GM12801 (cell line): ENCODE results near the gene TP63.

Experiments
- CTCF ChIP-seq: IDR thresholded peaks from one replicate; pipeline ENCODE4 v1.5.1; 2011; ENCODE audit warnings: control low read depth; ENCODE audit not compliant: insufficient read length; ENCODE audit errors: extremely low read depth

TP63 gene

GRCh38 chr3:189687475-189687874, 56.3 kb downstream of the TP63 start:
- TF ChIP-seq CTCF, result no peak

DNA sequence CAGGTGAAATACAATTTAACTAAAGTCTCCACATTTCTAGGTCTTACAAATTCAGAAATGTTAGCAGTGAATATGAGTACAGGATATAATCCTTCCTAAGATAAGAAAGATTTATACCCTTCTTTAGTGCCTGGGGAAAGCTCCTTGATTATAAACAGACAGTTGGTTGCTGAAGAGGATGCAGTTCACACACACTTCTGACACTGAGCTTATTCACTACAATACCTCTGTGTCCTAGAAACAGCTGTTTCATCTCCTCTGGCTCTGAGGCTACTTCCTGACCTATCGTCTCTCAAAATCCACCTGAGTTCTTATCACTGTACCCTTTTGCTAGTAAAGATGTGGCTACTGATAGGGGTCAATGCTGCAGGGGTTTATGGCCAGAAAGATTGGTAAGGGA, 57.1 kb downstream of the TP63 start:
- TF ChIP-seq CTCF, result no peak

DNA sequence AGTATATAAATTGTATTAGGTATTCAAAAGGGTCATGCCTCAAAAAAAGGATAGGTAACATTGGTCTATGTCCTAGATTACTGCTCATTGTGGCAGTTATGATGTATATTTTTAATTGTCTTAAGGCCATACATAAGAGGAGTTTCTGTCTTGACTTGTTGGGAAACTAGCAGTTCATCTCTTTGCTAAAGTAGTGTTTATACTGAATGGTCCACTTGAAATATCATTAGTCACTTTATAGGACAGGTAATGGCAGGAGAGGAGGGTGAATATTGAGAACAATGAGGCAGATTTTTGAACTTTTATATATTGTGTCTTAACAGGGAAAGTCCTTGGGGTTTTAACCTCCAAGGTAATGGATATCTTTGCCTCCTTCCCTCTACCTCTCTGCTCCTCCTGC, 58.4 kb downstream of the TP63 start:
- no peak for TF ChIP-seq CTCF

DNA sequence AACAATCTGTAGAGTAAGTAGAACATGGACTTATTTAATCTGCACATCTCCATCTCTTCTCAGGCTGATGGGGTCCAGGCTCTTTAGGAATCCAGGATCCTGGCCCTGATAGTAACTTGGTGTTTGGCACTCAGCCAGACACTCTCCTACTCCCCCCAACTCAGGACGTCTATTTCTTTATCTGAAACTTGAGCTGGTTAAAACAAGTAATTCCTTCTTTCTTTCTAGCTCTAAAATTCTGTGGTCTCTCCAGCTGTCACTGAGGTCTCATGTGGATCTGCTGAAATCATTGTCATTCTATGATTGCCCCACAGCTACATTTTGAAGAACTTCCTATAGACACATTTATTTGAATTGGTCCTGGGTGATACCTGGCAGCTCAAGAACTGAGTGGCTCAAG, 59.0 kb downstream of the TP63 start:
- TF ChIP-seq CTCF, result no peak

GRCh38 chr3:189690672-189691071, 59.5 kb downstream of the TP63 start:
- TF ChIP-seq CTCF, result no peak

- no peak for TF ChIP-seq CTCF
Observed at GRCh38 chr3:189695400-189695799, 64.2 kb downstream of the TP63 start.

- no peak for TF ChIP-seq CTCF
Observed at GRCh38 chr3:189698811-189699210, 67.6 kb downstream of the TP63 start.

DNA sequence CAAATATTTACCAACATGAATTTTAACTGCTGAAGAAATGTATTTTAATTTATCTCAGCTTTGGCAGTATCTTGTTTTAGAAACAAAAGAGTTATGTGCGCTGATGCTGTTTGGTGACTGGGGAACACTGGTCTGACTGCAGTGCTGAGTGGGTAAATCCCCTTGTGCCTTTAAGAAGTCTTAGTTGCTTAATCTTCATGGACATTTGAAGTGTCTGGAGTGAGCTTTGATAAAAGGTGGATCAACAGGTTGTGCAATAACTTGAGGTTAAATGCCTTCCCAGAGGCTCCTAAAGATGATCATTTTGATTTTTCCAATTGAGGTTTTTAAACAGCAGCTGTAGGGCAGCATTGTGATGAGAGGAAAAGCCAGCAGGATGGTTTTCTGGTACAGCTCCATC, 68.7 kb downstream of the TP63 start:
- TF ChIP-seq CTCF, result no peak
